K562 (cell line): ENCODE data around the gene GPR85. TPM values are rescaled to one million over a fixed set of nuclear protein-coding genes. Genes with fewer than 3 reads are reported as not detected.

Experiments
- CHD4 ChIP-seq: fragments of 200-600 bp; sonication (generic); IDR thresholded peaks from 3 replicates; pipeline ENCODE4 v1.6.1; 2012; ENCODE audit warnings: low read depth, mild to moderate bottlenecking, mixed read lengths, low read length, inconsistent platforms; ENCODE audit not compliant: insufficient read depth, insufficient replicate concordance, poor library complexity, severe bottlenecking
- DACH1 ChIP-seq: fragments of 450-650 bp; IDR thresholded peaks from 2 replicates; pipeline ENCODE4 v1.6.1; 2018; ENCODE audit not compliant: partially characterized antibody
- ELF1 ChIP-seq: fragments of 200-800 bp; sonication (Bioruptor generic); IDR thresholded peaks from 2 replicates; pipeline ENCODE4 v1.6.1; 2016; ENCODE audit warnings: missing genetic modification characterization, missing compliant biosample characterization
- EZH2 ChIP-seq: IDR thresholded peaks from 2 replicates; pipeline ENCODE4 v1.6.1; 2012; ENCODE audit warnings: low read depth, mild to moderate bottlenecking, inconsistent platforms, low read length, borderline replicate concordance
- IRF2 ChIP-seq: sonication (generic); formaldehyde crosslinking; IDR thresholded peaks from 2 replicates; pipeline ENCODE4 v1.8.1; 2022; ENCODE audit warnings: mild to moderate bottlenecking, missing genetic modification reagents
- MYNN ChIP-seq, 2 experiments: sonication (generic); formaldehyde crosslinking in 1 of 2; IDR thresholded peaks; 2 replicates each; pipeline versions ENCODE4 v1.5.0 to v1.6.1; 2016 to 2020; ENCODE audit warnings: antibody characterized with exemption in 1 of 2, missing genetic modification reagents in 1 of 2
- NCOA2 ChIP-seq, 2 experiments: fragments of 450-650 bp; IDR thresholded peaks; 2 replicates each; pipeline ENCODE4 v1.6.1; 2018; ENCODE audit warnings: mild to moderate bottlenecking in 2 of 2, moderate library complexity in 1 of 2; ENCODE audit not compliant: partially characterized antibody in 2 of 2
- PHB ChIP-seq: fragments of 250-450 bp; sonication (Bioruptor Pico); IDR thresholded peaks from 2 replicates; pipeline ENCODE4 v1.5.0; 2021
- POLR3A ChIP-seq: IDR thresholded peaks from 2 replicates; pipeline ENCODE4 v1.6.1; 2011; ENCODE audit warnings: borderline replicate concordance, mild to moderate bottlenecking, moderate library complexity; ENCODE audit not compliant: insufficient read length, insufficient read depth; ENCODE audit errors: extremely low read depth
- RFX5 ChIP-seq: IDR thresholded peaks from 2 replicates; pipeline ENCODE4 v1.6.1; 2011; ENCODE audit warnings: low read depth, mild to moderate bottlenecking, improper control_type of control experiment, low read length
- SMARCA4 ChIP-seq: fragments of 450-650 bp; IDR thresholded peaks from 2 replicates; pipeline ENCODE4 v1.6.1; 2016
- SPI1 ChIP-seq: IDR thresholded peaks from 2 replicates; pipeline ENCODE4 v1.6.1; 2011; ENCODE audit warnings: low read depth, low read length, control low read depth, borderline replicate concordance
- TAF7 ChIP-seq: fragments of 450-650 bp; IDR thresholded peaks from 2 replicates; pipeline ENCODE4 v1.6.1; 2016; ENCODE audit warnings: missing genetic modification characterization, missing compliant biosample characterization
- TCF3 ChIP-seq: sonication (generic); formaldehyde crosslinking; IDR thresholded peaks from 2 replicates; pipeline ENCODE4 v1.4.0; 2020; ENCODE audit warnings: mild to moderate bottlenecking, missing genetic modification reagents
- TFAM ChIP-seq: fragments of 250-450 bp; sonication (Bioruptor Pico); conservative IDR thresholded peaks from 2 replicates; pipeline ENCODE4 v1.5.0; 2021; ENCODE audit warnings: mild to moderate bottlenecking, moderate library complexity
- polyA plus RNA-seq, 8 experiments: library from polyadenylated mRNA; depleted of rRNA in 4 of 8; stranded (reverse) in 5 of 8; unstranded in 3 of 8; fragments of >200 nt; fragmentation: Nextera tagmentation in 2 of 8; fragmentation: Illumina TruSeq in 1 of 8; extraction: Ambion mirVana in 2 of 8; extraction: Trizol in 1 of 8; gene quantifications; 2 replicates each; pipeline versions ENCODE4 v1.2.1 to v1.2.3, GENCODE V29; 2011 to 2014; ENCODE audit warnings: inconsistent platforms in 1 of 8, missing spikeins in 1 of 8
- total RNA-seq, 7 experiments: library from RNA; depleted of rRNA in 6 of 7; stranded (reverse); fragments of >200 nt in 6 of 7; fragmentation: Illumina TruSeq in 2 of 7; extraction: Trizol in 2 of 7; gene quantifications; 2 replicates each; pipeline versions ENCODE4 v1.2.1 to v1.2.3, GENCODE V29; 2011 to 2021; ENCODE audit warnings: low replicate concordance in 1 of 7
- TF ChIP-seq, protein P1 (sequence below): fragments of 200-800 bp; sonication (Bioruptor generic); IDR thresholded peaks from 2 replicates; pipeline ENCODE4 v1.6.1; 2016; ENCODE audit warnings: missing genetic modification characterization, missing compliant biosample characterization
- TF ChIP-seq, protein P2 (sequence below): sonication (generic); formaldehyde crosslinking; IDR thresholded peaks from 2 replicates; pipeline ENCODE4 v1.9.0; 2022; ENCODE audit warnings: mild to moderate bottlenecking, missing genetic modification reagents
- TF ChIP-seq, protein P3 (sequence below): fragments of 250-450 bp; sonication (Bioruptor Pico); IDR thresholded peaks from 2 replicates; pipeline ENCODE4 v1.5.0; 2021; ENCODE audit warnings: mild to moderate bottlenecking, borderline replicate concordance
- TF ChIP-seq, protein P4 (sequence below): fragments of 450-650 bp; IDR thresholded peaks from one replicate; pipeline ENCODE4 v1.6.1; 2018; ENCODE audit warnings: mild to moderate bottlenecking, moderate library complexity; ENCODE audit not compliant: partially characterized antibody

GPR85 gene
- total and polyA plus RNA-seq, 9 of the 15 experiments (the other 6 are each of a cell fraction or from before 2014, with no cell fraction given) = 2.9 to 18.2 (median 4.0) TPM

DNA sequence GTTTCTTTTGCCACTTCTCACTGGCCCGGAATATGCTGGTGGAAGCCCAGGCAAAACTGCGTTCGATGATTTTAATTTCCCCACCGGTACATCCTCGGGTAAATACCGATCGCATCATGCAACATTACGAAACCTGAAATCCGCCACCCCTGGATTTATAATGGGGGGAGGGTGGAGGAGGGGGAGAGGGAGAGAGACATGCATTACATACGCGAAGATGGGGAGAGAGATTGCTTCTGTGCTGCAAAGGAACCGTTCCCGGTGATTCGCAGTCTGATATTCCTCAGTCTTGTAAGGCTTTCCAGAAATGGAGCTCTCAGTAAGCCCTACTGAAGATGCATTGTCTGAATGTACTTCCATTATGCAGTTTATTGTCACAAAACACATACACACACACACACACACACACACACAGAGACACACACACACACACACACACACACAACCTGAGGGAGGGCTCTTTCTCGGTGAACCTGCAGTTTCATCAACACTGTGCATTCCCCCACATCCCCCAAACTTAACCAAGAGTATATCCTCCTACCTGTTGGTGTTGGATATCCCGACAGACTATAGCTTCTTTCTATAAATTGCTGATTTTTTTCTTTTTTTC, 741 bp downstream of the GPR85 start (continued):
- TF ChIP-seq, protein P1, sequence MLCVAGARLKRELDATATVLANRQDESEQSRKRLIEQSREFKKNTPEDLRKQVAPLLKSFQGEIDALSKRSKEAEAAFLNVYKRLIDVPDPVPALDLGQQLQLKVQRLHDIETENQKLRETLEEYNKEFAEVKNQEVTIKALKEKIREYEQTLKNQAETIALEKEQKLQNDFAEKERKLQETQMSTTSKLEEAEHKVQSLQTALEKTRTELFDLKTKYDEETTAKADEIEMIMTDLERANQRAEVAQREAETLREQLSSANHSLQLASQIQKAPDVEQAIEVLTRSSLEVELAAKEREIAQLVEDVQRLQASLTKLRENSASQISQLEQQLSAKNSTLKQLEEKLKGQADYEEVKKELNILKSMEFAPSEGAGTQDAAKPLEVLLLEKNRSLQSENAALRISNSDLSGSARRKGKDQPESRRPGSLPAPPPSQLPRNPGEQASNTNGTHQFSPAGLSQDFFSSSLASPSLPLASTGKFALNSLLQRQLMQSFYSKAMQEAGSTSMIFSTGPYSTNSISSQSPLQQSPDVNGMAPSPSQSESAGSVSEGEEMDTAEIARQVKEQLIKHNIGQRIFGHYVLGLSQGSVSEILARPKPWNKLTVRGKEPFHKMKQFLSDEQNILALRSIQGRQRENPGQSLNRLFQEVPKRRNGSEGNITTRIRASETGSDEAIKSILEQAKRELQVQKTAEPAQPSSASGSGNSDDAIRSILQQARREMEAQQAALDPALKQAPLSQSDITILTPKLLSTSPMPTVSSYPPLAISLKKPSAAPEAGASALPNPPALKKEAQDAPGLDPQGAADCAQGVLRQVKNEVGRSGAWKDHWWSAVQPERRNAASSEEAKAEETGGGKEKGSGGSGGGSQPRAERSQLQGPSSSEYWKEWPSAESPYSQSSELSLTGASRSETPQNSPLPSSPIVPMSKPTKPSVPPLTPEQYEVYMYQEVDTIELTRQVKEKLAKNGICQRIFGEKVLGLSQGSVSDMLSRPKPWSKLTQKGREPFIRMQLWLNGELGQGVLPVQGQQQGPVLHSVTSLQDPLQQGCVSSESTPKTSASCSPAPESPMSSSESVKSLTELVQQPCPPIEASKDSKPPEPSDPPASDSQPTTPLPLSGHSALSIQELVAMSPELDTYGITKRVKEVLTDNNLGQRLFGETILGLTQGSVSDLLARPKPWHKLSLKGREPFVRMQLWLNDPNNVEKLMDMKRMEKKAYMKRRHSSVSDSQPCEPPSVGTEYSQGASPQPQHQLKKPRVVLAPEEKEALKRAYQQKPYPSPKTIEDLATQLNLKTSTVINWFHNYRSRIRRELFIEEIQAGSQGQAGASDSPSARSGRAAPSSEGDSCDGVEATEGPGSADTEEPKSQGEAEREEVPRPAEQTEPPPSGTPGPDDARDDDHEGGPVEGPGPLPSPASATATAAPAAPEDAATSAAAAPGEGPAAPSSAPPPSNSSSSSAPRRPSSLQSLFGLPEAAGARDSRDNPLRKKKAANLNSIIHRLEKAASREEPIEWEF (CRISPR knock-in tag) = no peak
- TF ChIP-seq, protein P2, sequence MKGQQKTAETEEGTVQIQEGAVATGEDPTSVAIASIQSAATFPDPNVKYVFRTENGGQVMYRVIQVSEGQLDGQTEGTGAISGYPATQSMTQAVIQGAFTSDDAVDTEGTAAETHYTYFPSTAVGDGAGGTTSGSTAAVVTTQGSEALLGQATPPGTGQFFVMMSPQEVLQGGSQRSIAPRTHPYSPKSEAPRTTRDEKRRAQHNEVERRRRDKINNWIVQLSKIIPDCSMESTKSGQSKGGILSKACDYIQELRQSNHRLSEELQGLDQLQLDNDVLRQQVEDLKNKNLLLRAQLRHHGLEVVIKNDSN (CRISPR knock-in tag) = no peak
- TF ChIP-seq, protein P3, sequence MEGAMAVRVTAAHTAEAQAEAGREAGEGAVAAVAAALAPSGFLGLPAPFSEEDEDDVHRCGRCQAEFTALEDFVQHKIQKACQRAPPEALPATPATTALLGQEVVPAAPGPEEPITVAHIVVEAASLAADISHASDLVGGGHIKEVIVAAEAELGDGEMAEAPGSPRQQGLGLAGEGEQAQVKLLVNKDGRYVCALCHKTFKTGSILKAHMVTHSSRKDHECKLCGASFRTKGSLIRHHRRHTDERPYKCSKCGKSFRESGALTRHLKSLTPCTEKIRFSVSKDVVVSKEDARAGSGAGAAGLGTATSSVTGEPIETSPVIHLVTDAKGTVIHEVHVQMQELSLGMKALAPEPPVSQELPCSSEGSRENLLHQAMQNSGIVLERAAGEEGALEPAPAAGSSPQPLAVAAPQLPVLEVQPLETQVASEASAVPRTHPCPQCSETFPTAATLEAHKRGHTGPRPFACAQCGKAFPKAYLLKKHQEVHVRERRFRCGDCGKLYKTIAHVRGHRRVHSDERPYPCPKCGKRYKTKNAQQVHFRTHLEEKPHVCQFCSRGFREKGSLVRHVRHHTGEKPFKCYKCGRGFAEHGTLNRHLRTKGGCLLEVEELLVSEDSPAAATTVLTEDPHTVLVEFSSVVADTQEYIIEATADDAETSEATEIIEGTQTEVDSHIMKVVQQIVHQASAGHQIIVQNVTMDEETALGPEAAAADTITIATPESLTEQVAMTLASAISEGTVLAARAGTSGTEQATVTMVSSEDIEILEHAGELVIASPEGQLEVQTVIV (CRISPR knock-in tag) = no peak
- TF ChIP-seq EZH2 = no peak
- no peak for TF ChIP-seq ELF1 (tag)
- no peak for TF ChIP-seq POLR3A
- no peak for TF ChIP-seq RFX5
- TF ChIP-seq CHD4 = peak; percentile 24
- TF ChIP-seq TFAM = no peak
- TF ChIP-seq PHB (CRISPR knock-in tag) = no peak
- TF ChIP-seq SMARCA4 = peak; percentile 51
- no peak for TF ChIP-seq TCF3
- no peak for TF ChIP-seq NCOA2 (IDR thresholded peaks at IDR 0.05; ENCODE audit: partially characterized antibody in 2 of 2)
- no peak for TF ChIP-seq SPI1
- no peak for TF ChIP-seq IRF2 (CRISPR knock-in tag)
- TF ChIP-seq TAF7 (tag) = no peak
- TF ChIP-seq DACH1 = no peak
- TF ChIP-seq MYNN (IDR thresholded peaks at IDR 0.05) = no peak
- TF ChIP-seq MYNN (CRISPR knock-in tag; IDR thresholded peaks at IDR 0.05) = no peak
- TF ChIP-seq, protein P4, sequence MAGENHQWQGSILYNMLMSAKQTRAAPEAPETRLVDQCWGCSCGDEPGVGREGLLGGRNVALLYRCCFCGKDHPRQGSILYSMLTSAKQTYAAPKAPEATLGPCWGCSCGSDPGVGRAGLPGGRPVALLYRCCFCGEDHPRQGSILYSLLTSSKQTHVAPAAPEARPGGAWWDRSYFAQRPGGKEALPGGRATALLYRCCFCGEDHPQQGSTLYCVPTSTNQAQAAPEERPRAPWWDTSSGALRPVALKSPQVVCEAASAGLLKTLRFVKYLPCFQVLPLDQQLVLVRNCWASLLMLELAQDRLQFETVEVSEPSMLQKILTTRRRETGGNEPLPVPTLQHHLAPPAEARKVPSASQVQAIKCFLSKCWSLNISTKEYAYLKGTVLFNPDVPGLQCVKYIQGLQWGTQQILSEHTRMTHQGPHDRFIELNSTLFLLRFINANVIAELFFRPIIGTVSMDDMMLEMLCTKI = no peak
